WERI-Rb-1 (cell line): ENCODE data around the gene CCR4.
"Not testable (repeated sequence)": the region's sequence is repeated elsewhere in the genome, so short reads cannot be mapped to it uniquely, and the experiment has no call there.

ENCODE experiments used
- DNase-seq: peaks from one replicate; pipeline ENCODE4 v3.0.0-alpha.2; 2020
- H3K27ac ChIP-seq: fragments of 250-450 bp; sonication (Bioruptor Pico); 2 replicates; pipeline ENCODE4 v1.5.1; 2020; ENCODE audit warnings: mild to moderate bottlenecking, moderate library complexity
- H3K27me3 ChIP-seq: fragments of 250-450 bp; sonication (Bioruptor Pico); 2 replicates; pipeline ENCODE4 v1.5.1; 2021; ENCODE audit warnings: mild to moderate bottlenecking, low read depth, moderate library complexity; ENCODE audit not compliant: insufficient read depth, severe bottlenecking
- H3K36me3 ChIP-seq: fragments of 250-450 bp; sonication (Bioruptor Pico); 2 replicates; pipeline ENCODE4 v1.5.1; 2020; ENCODE audit warnings: mild to moderate bottlenecking, moderate library complexity
- H3K4me3 ChIP-seq: 2 replicates; pipeline ENCODE4 v1.5.1; 2011; ENCODE audit warnings: low read depth, mild to moderate bottlenecking, control low read depth, low read length
- H3K9me3 ChIP-seq: fragments of 250-450 bp; sonication (Bioruptor Pico); 2 replicates; pipeline ENCODE4 v1.5.1; 2021; ENCODE audit warnings: mild to moderate bottlenecking, moderate library complexity; ENCODE audit not compliant: severe bottlenecking
- TF ChIP-seq, protein P1 (sequence below): IDR thresholded peaks from 2 replicates; pipeline ENCODE4 v1.5.1; 2011; ENCODE audit warnings: low read depth, mild to moderate bottlenecking, control low read depth, inconsistent platforms, low read length

CCR4 gene

DNA sequence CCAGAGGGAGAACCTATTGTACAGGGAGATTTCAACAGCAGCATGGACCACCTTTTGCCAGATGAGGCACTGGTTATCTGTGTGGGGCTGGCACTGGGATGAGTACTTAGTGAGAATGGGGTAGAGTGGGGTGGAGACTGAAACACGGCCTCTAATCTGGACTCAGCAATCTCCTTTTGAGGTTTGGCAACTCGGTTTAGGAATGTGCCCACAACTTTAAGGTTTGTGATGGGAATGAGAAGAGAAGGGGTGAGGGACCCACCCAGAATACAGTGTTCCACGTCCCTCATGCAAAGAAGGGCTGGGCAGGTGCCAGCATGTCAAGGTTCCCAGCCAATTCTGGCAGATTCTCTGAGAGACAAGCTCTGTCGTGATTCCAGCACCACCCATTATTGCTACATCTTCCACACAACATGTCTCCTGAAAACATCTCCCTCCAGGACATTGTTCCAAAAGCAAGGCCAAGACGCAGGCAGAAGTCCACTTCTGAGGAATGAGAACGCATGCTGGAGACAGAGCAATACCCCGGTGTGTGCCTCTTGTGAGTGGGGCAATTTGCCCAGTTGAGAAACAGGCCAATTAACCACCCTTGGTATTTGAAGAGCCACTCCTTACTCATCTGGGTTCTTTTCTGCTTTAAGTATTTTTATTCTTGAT lies 37.5 kb upstream of the CCR4 start:
- no peaks in the 10 kb centered on the region for H3K36me3 ChIP-seq
- H3K9me3 ChIP-seq, result peaks cover 4% of the 10 kb centered on the region
- H3K27me3 ChIP-seq, result no peaks in the 10 kb centered on the region
- TF ChIP-seq, protein P1, sequence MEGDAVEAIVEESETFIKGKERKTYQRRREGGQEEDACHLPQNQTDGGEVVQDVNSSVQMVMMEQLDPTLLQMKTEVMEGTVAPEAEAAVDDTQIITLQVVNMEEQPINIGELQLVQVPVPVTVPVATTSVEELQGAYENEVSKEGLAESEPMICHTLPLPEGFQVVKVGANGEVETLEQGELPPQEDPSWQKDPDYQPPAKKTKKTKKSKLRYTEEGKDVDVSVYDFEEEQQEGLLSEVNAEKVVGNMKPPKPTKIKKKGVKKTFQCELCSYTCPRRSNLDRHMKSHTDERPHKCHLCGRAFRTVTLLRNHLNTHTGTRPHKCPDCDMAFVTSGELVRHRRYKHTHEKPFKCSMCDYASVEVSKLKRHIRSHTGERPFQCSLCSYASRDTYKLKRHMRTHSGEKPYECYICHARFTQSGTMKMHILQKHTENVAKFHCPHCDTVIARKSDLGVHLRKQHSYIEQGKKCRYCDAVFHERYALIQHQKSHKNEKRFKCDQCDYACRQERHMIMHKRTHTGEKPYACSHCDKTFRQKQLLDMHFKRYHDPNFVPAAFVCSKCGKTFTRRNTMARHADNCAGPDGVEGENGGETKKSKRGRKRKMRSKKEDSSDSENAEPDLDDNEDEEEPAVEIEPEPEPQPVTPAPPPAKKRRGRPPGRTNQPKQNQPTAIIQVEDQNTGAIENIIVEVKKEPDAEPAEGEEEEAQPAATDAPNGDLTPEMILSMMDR, result no peak
- no peak overlapping the region for H3K27ac ChIP-seq
- H3K4me3 ChIP-seq, result no peak overlapping the region
- DNase-seq, result no peak

DNA sequence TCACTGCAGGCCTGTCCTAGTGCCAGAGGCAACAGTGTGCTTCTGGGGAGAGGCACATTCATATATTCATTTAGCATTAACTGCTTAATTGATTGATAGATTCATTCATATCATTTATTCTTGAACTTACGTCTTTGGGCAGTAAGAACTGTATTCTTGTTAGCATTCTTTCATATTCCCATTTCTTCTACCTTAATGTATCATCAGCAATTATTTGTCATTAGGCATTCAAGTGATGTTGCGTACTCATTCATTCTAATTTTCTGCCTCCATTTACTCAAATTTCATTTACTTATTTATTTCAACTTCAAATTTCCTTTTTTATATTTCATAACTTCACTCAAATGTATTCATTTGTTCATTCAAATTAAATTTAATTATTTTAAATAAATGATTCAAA lies 31.5 kb upstream of the CCR4 start:
- Histone ChIP-seq H3K9me3 (peaks cover 4% of the 10 kb centered on the region), H3K27ac (no peak overlapping the region), H3K36me3 (no peaks in the 10 kb centered on the region), H3K27me3 (no peaks in the 10 kb centered on the region), H3K4me3 (no peak overlapping the region)
- no peak for DNase-seq
- TF ChIP-seq, protein P1, result no peak

DNA sequence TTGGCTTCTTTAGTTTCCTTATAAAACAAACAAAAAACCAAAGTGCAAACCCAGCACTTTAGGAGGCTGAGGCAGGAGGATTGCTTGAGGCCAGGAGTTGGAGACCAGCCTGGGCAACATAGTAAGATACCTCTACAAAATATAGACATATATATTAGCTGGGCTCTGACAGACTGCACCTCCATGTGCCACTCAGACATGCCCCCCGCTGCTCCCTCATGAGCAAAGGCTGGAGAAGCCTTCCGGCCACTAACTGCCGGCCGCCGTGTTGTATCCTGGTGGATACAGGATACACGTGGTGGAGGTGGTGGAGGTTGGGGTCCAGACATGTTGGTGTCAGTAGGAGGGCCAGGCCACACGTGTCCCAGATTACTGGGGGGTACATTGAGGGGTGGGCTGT lies 29.4 kb upstream of the CCR4 start:
- no peaks in the 10 kb centered on the region for H3K27me3 ChIP-seq
- H3K36me3 ChIP-seq, result no peaks in the 10 kb centered on the region
- H3K4me3 ChIP-seq, result no peak overlapping the region
- TF ChIP-seq, protein P1, result no peak
- no peak for DNase-seq
- H3K9me3 ChIP-seq, result peaks cover 1% of the 10 kb centered on the region
- H3K27ac ChIP-seq, result no peak overlapping the region

DNA sequence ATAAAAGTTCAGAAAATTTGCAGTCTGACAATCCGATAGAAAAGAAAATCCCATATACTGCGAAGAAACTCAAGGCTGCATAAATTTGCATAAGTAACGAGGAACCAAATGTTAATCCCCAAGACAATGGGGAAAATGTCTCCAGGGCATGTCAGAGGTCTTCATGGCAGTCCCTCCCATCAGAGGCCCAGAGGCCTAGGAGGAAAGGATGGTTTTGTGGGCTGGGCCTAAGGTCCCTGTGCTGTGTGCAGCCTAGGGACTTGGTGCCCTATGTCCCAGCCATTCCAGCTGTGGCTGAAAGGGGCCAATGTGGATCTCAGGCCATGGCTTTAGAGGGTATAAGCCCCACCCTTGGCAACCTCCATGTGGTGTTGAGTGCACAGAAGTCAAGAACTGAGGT lies 21.3 kb upstream of the CCR4 start:
- H3K4me3 ChIP-seq, result no peak overlapping the region
- no peaks in the 10 kb centered on the region for H3K36me3 ChIP-seq
- no peak for DNase-seq
- no peaks in the 10 kb centered on the region for H3K9me3 ChIP-seq
- TF ChIP-seq, protein P1, result no peak
- no peak overlapping the region for H3K27ac ChIP-seq
- H3K27me3 ChIP-seq, result no peaks in the 10 kb centered on the region

DNA sequence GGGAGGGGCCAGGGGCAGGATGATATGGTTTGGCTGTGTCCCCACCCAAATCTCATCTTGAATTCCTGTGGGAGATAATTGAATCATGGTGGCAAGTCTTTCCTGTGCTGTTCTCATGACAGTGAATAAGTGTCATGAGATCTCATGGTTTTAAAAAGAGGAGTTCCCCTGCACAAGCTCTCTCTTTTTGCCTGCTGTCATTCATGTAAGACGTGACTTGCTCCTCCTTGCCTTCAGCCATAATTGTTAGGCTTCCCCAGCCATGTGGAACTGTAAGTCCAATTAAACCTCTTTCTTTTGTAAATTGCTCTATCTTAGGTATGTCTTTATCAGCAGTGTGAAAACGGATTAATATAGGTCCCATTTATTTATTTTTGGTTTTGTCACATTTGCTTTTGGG lies 20.2 kb upstream of the CCR4 start:
- not testable (repeated sequence) for H3K36me3 ChIP-seq, H3K27ac ChIP-seq, H3K27me3 ChIP-seq, H3K4me3 ChIP-seq, DNase-seq, H3K9me3 ChIP-seq

DNA sequence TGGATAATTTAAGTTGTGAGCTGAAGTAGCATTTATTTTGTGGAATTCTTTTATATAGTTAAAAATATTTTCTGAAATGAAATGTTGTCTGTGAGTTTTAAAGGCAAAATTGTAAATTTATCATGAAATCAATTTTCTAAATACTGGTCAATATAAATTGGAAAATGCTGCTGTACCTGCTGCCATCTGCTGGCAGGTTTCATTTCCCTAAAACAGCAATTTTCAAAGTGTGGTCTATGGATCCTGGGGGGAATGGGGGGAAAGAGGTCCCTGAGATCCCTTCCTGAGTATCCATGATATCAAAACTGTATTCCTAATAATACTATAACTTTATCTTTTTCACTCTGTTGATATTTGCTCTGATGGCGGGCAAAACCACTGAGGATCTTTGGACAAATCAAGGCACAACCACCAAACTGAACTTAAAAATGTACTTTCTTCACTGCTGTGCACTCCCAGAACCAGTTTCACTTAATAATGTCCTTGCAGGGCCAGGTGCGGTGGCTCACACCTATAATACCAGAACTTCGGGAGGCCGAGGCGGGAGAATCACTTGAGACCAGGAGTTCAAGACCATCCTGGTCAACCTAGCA lies 17.2 kb upstream of the CCR4 start:
- Histone ChIP-seq H3K27ac (no peak overlapping the region), H3K27me3 (no peaks in the 10 kb centered on the region), H3K9me3 (no peaks in the 10 kb centered on the region), H3K4me3 (no peak overlapping the region), H3K36me3 (no peaks in the 10 kb centered on the region)
- TF ChIP-seq, protein P1, result peak; percentile 46
- DNase-seq, result peak; percentile 23
